ENCODE results near the gene PLD4. TPM values are rescaled to one million over a fixed set of nuclear protein-coding genes. Genes with fewer than 3 reads are reported as not detected.

The PLD4 gene
- total RNA-seq, 2 donors from 2014 or later: 0.30 TPM; not detected in 1

DNA sequence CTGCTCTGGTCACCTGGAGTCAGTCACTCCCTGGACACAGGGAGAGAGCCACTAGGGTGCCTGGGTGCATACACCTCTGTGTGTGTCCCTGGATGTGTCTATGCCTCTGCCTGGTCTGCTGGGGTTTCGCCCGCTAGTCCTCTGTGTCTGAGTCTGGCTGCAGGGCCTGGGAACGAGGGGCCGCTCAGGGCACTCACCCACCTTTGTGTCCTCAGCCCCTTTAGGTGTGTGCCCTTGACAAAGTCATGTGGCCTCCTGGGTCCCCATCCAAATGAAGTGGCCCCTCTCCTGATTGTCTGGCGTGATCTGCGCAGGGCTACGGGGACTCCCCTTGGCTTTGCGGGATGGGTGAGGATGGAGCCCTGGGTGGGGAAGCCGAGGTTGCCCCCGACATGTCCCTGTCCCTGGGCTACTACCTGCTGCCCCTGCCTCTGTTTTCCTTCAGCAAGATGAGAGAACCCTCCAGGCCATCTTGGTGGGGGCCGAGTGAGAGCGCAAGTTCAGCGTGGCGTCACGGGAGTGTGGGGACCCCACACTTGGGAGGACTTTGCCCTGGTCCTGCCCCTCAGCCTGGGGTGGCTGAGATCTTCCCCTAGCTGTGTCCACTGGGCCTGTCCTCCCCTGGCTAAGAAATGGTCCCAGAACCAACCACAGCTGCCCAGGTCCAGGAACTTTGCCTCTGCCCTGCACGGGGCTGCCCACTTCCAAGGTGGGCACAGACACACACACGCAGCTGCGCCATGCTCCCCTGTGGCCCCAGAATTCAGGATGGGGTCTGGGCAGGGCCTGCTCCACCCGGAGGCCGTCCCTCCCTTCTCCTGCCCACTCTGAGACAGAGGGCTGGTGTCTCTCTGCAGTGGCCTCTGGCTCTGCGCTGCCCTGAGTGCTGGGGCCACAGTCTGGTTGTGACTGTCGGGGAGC lies 56.2 kb downstream of the PLD4 start:
- no peaks in the 10 kb centered on the region for H3K36me3 Mint-ChIP-seq (ENCODE audit: insufficient read depth in 2 of 2)
- no peak for ATAC-seq (replicated peaks in 1 of 2)

DNA sequence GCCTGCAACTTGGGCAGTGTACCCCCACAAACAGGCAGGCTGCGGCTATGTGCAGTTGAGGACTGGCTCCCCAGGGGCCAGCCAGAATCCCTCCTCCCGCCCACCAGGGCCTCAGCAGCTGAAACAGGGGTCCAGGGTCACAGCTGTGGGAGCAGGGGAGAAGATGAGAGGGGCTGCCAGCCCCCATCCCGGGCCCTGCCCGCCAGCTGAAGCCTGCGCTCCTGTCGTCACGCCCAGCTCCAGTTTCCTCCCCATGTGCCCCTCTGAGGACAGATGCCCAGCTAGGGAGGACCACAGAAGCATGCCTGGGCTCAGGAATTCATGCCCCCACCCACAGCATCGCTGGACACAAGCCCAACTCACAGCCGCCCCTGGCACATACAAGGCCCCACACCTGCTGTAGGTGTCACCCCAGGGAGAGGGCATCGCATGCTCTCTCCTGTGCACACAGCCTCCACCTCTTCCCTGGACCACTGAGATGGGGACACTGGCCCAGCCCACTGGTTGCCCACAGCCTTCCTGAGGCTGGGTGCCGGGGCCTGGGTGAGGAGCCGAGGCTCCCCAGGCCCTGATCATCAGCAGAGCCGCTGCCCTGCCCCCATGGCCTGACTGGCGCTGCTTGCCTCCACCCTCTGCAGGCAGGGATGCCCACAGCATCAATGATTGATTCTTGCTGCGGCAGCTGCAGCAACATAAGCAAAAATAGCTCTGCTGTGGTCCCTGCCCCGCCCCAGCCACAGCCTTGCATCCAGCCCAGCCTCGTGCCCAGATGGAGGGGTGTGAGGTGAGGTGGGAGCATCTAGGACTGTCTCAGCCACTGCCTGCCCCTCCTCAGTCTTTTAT lies 57.2 kb downstream of the PLD4 start:
- ATAC-seq (replicated peaks in 1 of 2): no peak
- H3K9me3 Mint-ChIP-seq: no peaks in the 10 kb centered on the region

More for the DNA sequence above, 56.2 kb downstream of the PLD4 start:
- Mint-ChIP-seq H3K9me3 (no peaks in the 10 kb centered on the region), H3K27ac (no peak overlapping the region), H3K27me3 (ENCODE audit: low read depth) (peaks cover 23% of the 10 kb centered on the region), H3K4me3 (no peak overlapping the region), H3K4me1 (ENCODE audit: low read depth) (peaks cover 13% of the 10 kb centered on the region)
- no peak for DNase-seq

DNA sequence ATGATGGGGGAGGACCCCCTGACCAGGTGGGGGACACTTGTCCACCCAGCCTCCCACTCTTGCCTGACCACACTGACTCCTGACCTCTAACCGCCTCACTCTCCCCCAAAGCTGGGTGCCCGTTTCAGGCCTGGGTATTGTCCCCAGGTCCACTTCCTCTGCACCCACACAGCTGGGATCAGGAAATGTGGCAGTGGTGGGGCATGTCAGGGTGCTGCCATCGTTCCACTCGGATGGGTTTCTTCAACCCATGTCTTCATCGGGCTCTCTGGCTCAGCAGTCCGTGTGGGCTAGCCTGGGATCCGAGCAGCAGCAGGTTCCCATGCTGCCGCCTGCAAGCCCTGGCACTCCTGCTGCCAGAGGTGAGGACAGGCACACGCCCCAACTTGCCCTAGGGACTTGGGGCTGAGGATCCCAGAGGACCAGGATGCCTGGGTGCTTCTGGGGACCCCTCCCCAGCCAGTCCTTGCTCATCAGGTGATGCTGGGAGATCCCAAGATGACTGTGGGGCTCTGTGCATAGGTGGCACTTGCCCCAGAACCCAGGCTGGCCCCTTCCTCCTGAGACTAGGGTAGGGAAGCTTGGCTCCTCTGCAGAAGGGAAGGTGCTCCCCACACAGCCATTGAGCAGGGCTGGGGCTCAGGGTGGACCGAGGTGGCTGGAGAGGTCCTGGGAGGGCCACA lies 58.0 kb downstream of the PLD4 start:
- H3K27ac Mint-ChIP-seq: no peak overlapping the region
- peaks cover 16% of the 10 kb centered on the region for H3K4me1 Mint-ChIP-seq (ENCODE audit: low read depth)
- H3K9me3 Mint-ChIP-seq: no peaks in the 10 kb centered on the region
- DNase-seq: no peak
- H3K36me3 Mint-ChIP-seq (ENCODE audit: insufficient read depth in 2 of 2): no peaks in the 10 kb centered on the region
- no peak for ATAC-seq (replicated peaks in 1 of 2)
- H3K4me3 Mint-ChIP-seq: no peak overlapping the region
- H3K27me3 Mint-ChIP-seq (ENCODE audit: low read depth): peaks cover 9% of the 10 kb centered on the region

More for the DNA sequence above, 57.2 kb downstream of the PLD4 start:
- H3K4me3 Mint-ChIP-seq: no peak overlapping the region
- DNase-seq: no peak
- peaks cover 16% of the 10 kb centered on the region for H3K27me3 Mint-ChIP-seq (ENCODE audit: low read depth)
- peaks cover 11% of the 10 kb centered on the region for H3K4me1 Mint-ChIP-seq (ENCODE audit: low read depth)
- H3K36me3 Mint-ChIP-seq (ENCODE audit: insufficient read depth in 2 of 2): no peaks in the 10 kb centered on the region
- H3K27ac Mint-ChIP-seq: no peak overlapping the region

Other genes starting within 250 kb of the PLD4 start
- gene INF2, start 235.3 kb upstream of the PLD4 start, total RNA-seq: 10 to 100 TPM; 37.6 to 38.8 TPM
- gene ADSS1, start 200.7 kb upstream of the PLD4 start, total RNA-seq: 1 to 10 TPM; 4.6 to 6.1 TPM
- gene SIVA1, start 171.7 kb upstream of the PLD4 start, total RNA-seq: 10 to 100 TPM; 72.9 TPM
- gene AKT1, start 129.1 kb upstream of the PLD4 start, total RNA-seq: 100 to 1,000 TPM in 1 of 2 donors, 10 to 100 TPM in 1; 98.0 to 113 TPM
- gene ZBTB42, start 123.8 kb upstream of the PLD4 start, total RNA-seq: 1 to 10 TPM; 2.5 to 3.0 TPM
- gene CEP170B, start 59.6 kb upstream of the PLD4 start, total RNA-seq: 1 to 10 TPM; 6.1 to 7.9 TPM
- gene AHNAK2, start 53.5 kb downstream of the PLD4 start, total RNA-seq: under 1 TPM in 1 of 2 donors, not detected in 1; 0.05 TPM
- gene CLBA1, start 60.9 kb downstream of the PLD4 start, total RNA-seq: under 1 TPM; 0.79 to 0.93 TPM
- 10 to 100 TPM; 56.8 to 57.5 TPM for gene CDCA4, start 96.2 kb downstream of the PLD4 start, total RNA-seq
- gene GPR132, start 140.6 kb downstream of the PLD4 start, total RNA-seq: 10 to 100 TPM; 38.2 to 49.6 TPM
- 1 to 10 TPM; 3.1 to 5.4 TPM for gene JAG2, start 243.9 kb downstream of the PLD4 start, total RNA-seq

Measured in activated T-cell treated with anti-CD3 and anti-CD28 coated beads, Interleukin-2, amount 50 U/mL, for 72 hours (primary cell).